Gastroesophageal sphincter (tissue), 3 donors: Measurements from ENCODE around the gene TJP3.

Source experiments
- EP300 ChIP-seq: sonication (generic); formaldehyde crosslinking; IDR thresholded peaks from one replicate; pipeline ENCODE4 v1.6.1; 2017; ENCODE audit warnings: antibody characterized with exemption, mild to moderate bottlenecking
- POLR2A ChIP-seq, 2 donors: fragments of 450-650 bp; IDR thresholded peaks; one replicate each; pipeline ENCODE4 v1.6.1; 2017; ENCODE audit warnings: antibody characterized with exemption in 2 of 2, mild to moderate bottlenecking in 2 of 2, moderate library complexity in 1 of 2
- TF ChIP-seq, protein P1 (sequence below), 4 experiments: fragments of 200-600 bp in 2 of 4; fragments of 450-650 bp in 2 of 4; sonication (generic) in 1 of 4; IDR thresholded peaks; one replicate each; pipeline ENCODE4 v1.5.1; 2017 to 2019; ENCODE audit warnings: antibody characterized with exemption in 4 of 4, mild to moderate bottlenecking in 2 of 4, moderate library complexity in 2 of 4

DNA sequence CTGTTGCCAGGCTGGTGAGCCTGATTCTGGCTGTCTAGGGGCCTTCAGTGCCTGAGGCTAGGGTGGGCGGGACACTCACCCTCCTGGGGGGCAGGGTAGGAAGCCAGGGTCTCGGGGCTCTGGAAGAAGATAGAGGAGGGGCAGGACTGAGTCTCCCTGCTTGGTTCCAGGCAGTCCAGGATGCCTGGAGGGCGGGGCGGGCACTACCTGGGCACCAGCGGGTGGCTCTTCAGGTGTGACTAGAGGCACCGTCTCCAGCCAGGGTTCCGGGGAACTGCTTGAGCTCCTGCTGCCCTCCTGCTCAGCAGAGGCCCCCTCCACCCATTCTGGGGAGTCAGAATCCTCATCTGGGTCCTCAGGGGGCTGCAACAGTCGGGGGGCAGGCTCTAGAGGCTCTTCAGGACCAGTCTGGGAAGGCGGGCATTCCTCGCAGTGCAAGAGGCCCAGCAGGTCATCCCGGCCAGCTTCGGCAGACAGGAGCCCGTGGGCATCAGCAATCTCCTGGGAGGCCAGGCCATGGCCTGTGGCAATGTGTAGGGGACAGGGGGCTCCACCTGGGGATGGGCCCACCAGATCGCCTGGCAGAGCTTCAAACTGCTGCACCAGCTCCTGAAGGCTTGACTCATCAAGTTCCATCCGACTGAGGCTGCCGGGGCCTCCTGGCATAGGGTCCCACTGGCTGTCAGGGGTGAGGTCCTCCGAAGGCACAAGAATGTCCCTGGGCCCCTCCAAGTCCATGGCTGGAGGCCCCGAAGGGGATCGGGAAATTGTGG lies 51.5 kb downstream of the TJP3 start:
- no peak for TF ChIP-seq EP300
- TF ChIP-seq, protein P1, sequence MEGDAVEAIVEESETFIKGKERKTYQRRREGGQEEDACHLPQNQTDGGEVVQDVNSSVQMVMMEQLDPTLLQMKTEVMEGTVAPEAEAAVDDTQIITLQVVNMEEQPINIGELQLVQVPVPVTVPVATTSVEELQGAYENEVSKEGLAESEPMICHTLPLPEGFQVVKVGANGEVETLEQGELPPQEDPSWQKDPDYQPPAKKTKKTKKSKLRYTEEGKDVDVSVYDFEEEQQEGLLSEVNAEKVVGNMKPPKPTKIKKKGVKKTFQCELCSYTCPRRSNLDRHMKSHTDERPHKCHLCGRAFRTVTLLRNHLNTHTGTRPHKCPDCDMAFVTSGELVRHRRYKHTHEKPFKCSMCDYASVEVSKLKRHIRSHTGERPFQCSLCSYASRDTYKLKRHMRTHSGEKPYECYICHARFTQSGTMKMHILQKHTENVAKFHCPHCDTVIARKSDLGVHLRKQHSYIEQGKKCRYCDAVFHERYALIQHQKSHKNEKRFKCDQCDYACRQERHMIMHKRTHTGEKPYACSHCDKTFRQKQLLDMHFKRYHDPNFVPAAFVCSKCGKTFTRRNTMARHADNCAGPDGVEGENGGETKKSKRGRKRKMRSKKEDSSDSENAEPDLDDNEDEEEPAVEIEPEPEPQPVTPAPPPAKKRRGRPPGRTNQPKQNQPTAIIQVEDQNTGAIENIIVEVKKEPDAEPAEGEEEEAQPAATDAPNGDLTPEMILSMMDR (IDR thresholded peaks at IDR 0.05): no peak
- no peak for TF ChIP-seq POLR2A (IDR thresholded peaks at IDR 0.05)
